Body of pancreas (tissue), 4 donors: ENCODE data around the gene CD151. TPM values are rescaled to one million over a fixed set of nuclear protein-coding genes. Genes with fewer than 3 reads are reported as not detected.

Experiments
- ATAC-seq: fragments of 150-250 bp; one replicate; pipeline ENCODE4 v1.9.1; 2016
- DNase-seq, 4 donors: peaks; one replicate each; pipeline ENCODE4 v3.0.0-alpha.2; 2019
- H3K27ac ChIP-seq, 4 donors: fragments of 200-600 bp; sonication (generic); 1 replicate in 3 of 4; 2 replicates in 1 of 4; pipeline versions ENCODE4 v1.5.1 to v1.6.1; 2016 to 2019; ENCODE audit warnings: mild to moderate bottlenecking in 1 of 4, mixed read lengths in 1 of 4, moderate library complexity in 1 of 4
- H3K27me3 ChIP-seq, 2 donors: fragments of 200-600 bp; sonication (generic); one replicate each; pipeline ENCODE4 v1.6.0; 2016; ENCODE audit warnings: mild to moderate bottlenecking in 1 of 2
- H3K36me3 ChIP-seq, 2 donors: fragments of 200-600 bp; sonication (generic); replicated peaks in 1 of 2; 2 replicates each; pipeline ENCODE4 v1.5.1; 2016; ENCODE audit warnings: low read depth in 2 of 2; ENCODE audit not compliant: insufficient read depth in 1 of 2
- H3K4me1 ChIP-seq: fragments of 200-600 bp; sonication (generic); one replicate; pipeline ENCODE4 v1.6.0; 2016
- H3K4me3 ChIP-seq, 2 donors: fragments of 200-600 bp; sonication (generic); 1 replicate in 1 of 2; 2 replicates in 1 of 2; pipeline ENCODE4 v1.5.1; 2016 to 2019
- H3K9me3 ChIP-seq, 3 donors: fragments of 200-600 bp; sonication (generic); 1 replicate in 2 of 3; 2 replicates in 1 of 3; pipeline ENCODE4 v1.5.1; 2016
- CTCF ChIP-seq, 7 experiments: fragments of 450-650 bp in 4 of 7; fragments of 200-600 bp in 3 of 7; sonication (generic) in 3 of 7; IDR thresholded peaks; one replicate each; pipeline ENCODE4 v1.5.1; 2016 to 2019; ENCODE audit warnings: antibody characterized with exemption in 7 of 7
- POLR2A ChIP-seq, 3 donors: fragments of 450-650 bp; IDR thresholded peaks; one replicate each; pipeline ENCODE4 v1.6.1; 2016; ENCODE audit warnings: antibody characterized with exemption in 3 of 3, mild to moderate bottlenecking in 2 of 3
- WGBS, 2 donors: methylation state at CpG; one replicate each; pipeline ENCODE4 v1.1.5; 2017; 5-methylcytosine and 5-hydroxymethylcytosine counted together
- intact Hi-C: fragments of 100-400 bp; cut with DNase I; formaldehyde crosslinking; loops from one replicate; pipeline ENCODE4 v1.15.1; 2023
- small RNA-seq: library from RNA; depleted of rRNA; stranded (forward); fragments of <200 nt; gene quantifications from one replicate; pipeline ENCODE3, GENCODE V24; 2016
- total RNA-seq, 2 donors: library from RNA; depleted of rRNA; stranded (reverse); fragments of >200 nt; gene quantifications; one replicate each; pipeline ENCODE4 v1.1.0, GENCODE V29; 2016

The CD151 gene
- total RNA-seq, 2 donors from 2014 or later, result 152 to 282 TPM

GRCh38 chr11:884578-885070 lies 51.9 kb downstream of the CD151 start:
- H3K4me3 ChIP-seq, result no peak overlapping the region
- no peaks in the 10 kb centered on the region for H3K9me3 ChIP-seq
- H3K36me3 ChIP-seq, result no peaks in the 10 kb centered on the region
- H3K4me1 ChIP-seq, result no peaks in the 10 kb centered on the region
- DNase-seq, result no peak
- no peak for ATAC-seq
- TF ChIP-seq CTCF (IDR thresholded peaks at IDR 0.05) (no peak), POLR2A (IDR thresholded peaks at IDR 0.05) (no peak)
- H3K27ac ChIP-seq, result no peak overlapping the region
- 84 to 89% methylated on average over 9 to 10 of the region's 16 CpGs for WGBS, 2 donors
- H3K27me3 ChIP-seq, result no peaks in the 10 kb centered on the region
- intact Hi-C loops, result no loop called here

GRCh38 chr11:886568-886967 lies 53.8 kb downstream of the CD151 start:
- no peaks in the 10 kb centered on the region for H3K36me3 ChIP-seq
- H3K4me3 ChIP-seq, result no peak overlapping the region
- TF ChIP-seq CTCF (IDR thresholded peaks at IDR 0.05) (no peak), POLR2A (IDR thresholded peaks at IDR 0.05) (no peak)
- ATAC-seq (no peak), DNase-seq (no peak)
- no peaks in the 10 kb centered on the region for H3K4me1 ChIP-seq
- H3K27ac ChIP-seq, result no peak overlapping the region
- intact Hi-C loops, result no loop called here
- WGBS, 2 donors, result 95 to 98% methylated on average over 15 to 17 of the region's 17 CpGs
- H3K9me3 ChIP-seq, result no peaks in the 10 kb centered on the region
- H3K27me3 ChIP-seq, result no peaks in the 10 kb centered on the region

GRCh38 chr11:887589-887988 lies 54.8 kb downstream of the CD151 start:
- WGBS, 2 donors, result 79 to 82% methylated on average over 13 to 14 of the region's 14 CpGs
- H3K27me3 ChIP-seq, result no peaks in the 10 kb centered on the region
- H3K4me3 ChIP-seq, result no peak overlapping the region
- H3K36me3 ChIP-seq, result no peaks in the 10 kb centered on the region
- no peaks in the 10 kb centered on the region for H3K9me3 ChIP-seq
- no peak overlapping the region for H3K27ac ChIP-seq
- no peak for DNase-seq
- no peaks in the 10 kb centered on the region for H3K4me1 ChIP-seq
- intact Hi-C loops, result no loop called here
- ATAC-seq, result no peak
- TF ChIP-seq CTCF (IDR thresholded peaks at IDR 0.05) (no peak), POLR2A (IDR thresholded peaks at IDR 0.05) (no peak)

Small RNAs within 50 kb of the gene (small RNA-seq; reads per million reads assigned to genes)
- not detected for gene SNORA52

Other genes with a start within 250 kb of the CD151 start
- 10 to 100 TPM; 10.4 to 10.9 TPM for gene IRF7, start 217.0 kb upstream of the CD151 start, total RNA-seq
- 10 to 100 TPM in 1 of 2 donors, not detected in 1; 14.5 TPM for gene CDHR5, start 208.0 kb upstream of the CD151 start, total RNA-seq
- gene SCT, start 205.8 kb upstream of the CD151 start, total RNA-seq, result not detected
- 1 to 10 TPM in 1 of 2 donors, not detected in 1; 3.0 TPM for gene DRD4, start 195.7 kb upstream of the CD151 start, total RNA-seq
- 10 to 100 TPM; 15.8 to 28.0 TPM for gene DEAF1, start 137.7 kb upstream of the CD151 start, total RNA-seq
- gene TMEM80, start 137.1 kb upstream of the CD151 start, total RNA-seq, result 10 to 100 TPM; 21.8 to 36.3 TPM
- gene EPS8L2, start 126.7 kb upstream of the CD151 start, total RNA-seq, result 100 to 1,000 TPM; 126 to 153 TPM
- 100 to 1,000 TPM in 1 of 2 donors, 10 to 100 TPM in 1; 78.9 to 119 TPM for gene TALDO1, start 85.5 kb upstream of the CD151 start, total RNA-seq
- gene GATD1, start 55.5 kb upstream of the CD151 start, total RNA-seq, result 10 to 100 TPM; 14.0 to 28.7 TPM
- gene CEND1, start 42.9 kb upstream of the CD151 start, total RNA-seq, result under 1 TPM in 1 of 2 donors, not detected in 1; 0.78 TPM
- 10 to 100 TPM; 55.8 to 69.5 TPM for gene SLC25A22, start 34.7 kb upstream of the CD151 start, total RNA-seq
- 10 to 100 TPM; 11.9 to 98.6 TPM for gene PIDD1, start 27.7 kb upstream of the CD151 start, total RNA-seq
- 100 to 1,000 TPM; 395 to 402 TPM for gene RPLP2, start 23.0 kb upstream of the CD151 start, total RNA-seq
- 100 to 1,000 TPM in 1 of 2 donors, 10 to 100 TPM in 1; 72.1 to 351 TPM for gene PNPLA2, start 14.0 kb upstream of the CD151 start, total RNA-seq
- gene CRACR2B, start 5.0 kb upstream of the CD151 start, total RNA-seq, result 100 to 1,000 TPM; 134 to 368 TPM
- gene POLR2L, start 9.6 kb downstream of the CD151 start, total RNA-seq, result 10 to 100 TPM; 33.5 to 83.4 TPM
- gene TSPAN4, start 9.9 kb downstream of the CD151 start, total RNA-seq, result 10 to 100 TPM; 44.9 to 87.7 TPM
- 10 to 100 TPM; 39.4 to 81.4 TPM for gene CHID1, start 77.9 kb downstream of the CD151 start, total RNA-seq
- 10 to 100 TPM; 40.7 to 77.8 TPM for gene AP2A2, start 92.9 kb downstream of the CD151 start, total RNA-seq
- gene MUC6, start 203.8 kb downstream of the CD151 start, total RNA-seq, result 100 to 1,000 TPM; 101 to 194 TPM
- under 1 TPM in 1 of 2 donors, not detected in 1; under 0.01 TPM for gene MUC2, start 241.9 kb downstream of the CD151 start, total RNA-seq